Astrocyte (in vitro differentiated cells and primary cell): Measurements from ENCODE around the gene SLC9A3. TPM values are rescaled to one million over a fixed set of nuclear protein-coding genes. Genes with fewer than 3 reads are reported as not detected.

Experiments used
- DNase-seq: peaks from one replicate; pipeline ENCODE4 v3.0.0-alpha.2; 2010; ENCODE audit warnings: low read depth
- FAIRE-seq: peaks from 2 replicates; lab custom pipeline; 2011; peaks lifted over from hg19 to GRCh38; lab: Jason Lieb, UNC
- H2AFZ ChIP-seq: 2 replicates; pipeline ENCODE4 v1.6.0; 2012; ENCODE audit warnings: low read depth, low read length, inconsistent platforms
- H3K27ac ChIP-seq: 2 replicates; pipeline ENCODE4 v1.5.1; 2011; ENCODE audit warnings: low read depth, low read length, inconsistent platforms
- H3K27me3 ChIP-seq: 2 replicates; pipeline ENCODE4 v1.6.0; 2011; ENCODE audit warnings: low read length, inconsistent platforms; ENCODE audit not compliant: insufficient read depth
- H3K36me3 ChIP-seq: 2 replicates; pipeline ENCODE4 v1.5.1; 2011; ENCODE audit warnings: low read length, inconsistent platforms; ENCODE audit not compliant: insufficient read depth
- H3K4me1 ChIP-seq: 2 replicates; pipeline ENCODE4 v1.5.1; 2011; ENCODE audit warnings: low read length, inconsistent platforms; ENCODE audit not compliant: insufficient read depth
- H3K4me2 ChIP-seq: 2 replicates; pipeline ENCODE4 v1.6.0; 2012; ENCODE audit warnings: low read length, inconsistent platforms
- H3K4me3 ChIP-seq: 2 replicates; pipeline ENCODE4 v1.5.1; 2011; ENCODE audit warnings: low read depth, mild to moderate bottlenecking, low read length, inconsistent platforms; ENCODE audit not compliant: insufficient read depth
- H3K79me2 ChIP-seq: 2 replicates; pipeline ENCODE4 v1.6.0; 2012; ENCODE audit warnings: mild to moderate bottlenecking, low read length, inconsistent platforms; ENCODE audit not compliant: insufficient read depth
- H3K9ac ChIP-seq: 2 replicates; pipeline ENCODE4 v1.6.0; 2012; ENCODE audit warnings: mild to moderate bottlenecking, low read length, inconsistent platforms
- H3K9me3 ChIP-seq: 2 replicates; pipeline ENCODE4 v1.5.1; 2012; ENCODE audit warnings: low read depth, mild to moderate bottlenecking, low read length, inconsistent platforms; ENCODE audit not compliant: insufficient read depth
- H4K20me1 ChIP-seq: 2 replicates; pipeline ENCODE4 v1.6.0; 2012; ENCODE audit warnings: low read length, inconsistent platforms; ENCODE audit not compliant: insufficient read depth
- H3K27ac Mint-ChIP-seq: one replicate; pipeline ENCODE4 v1.8.0; 2021; ENCODE audit warnings: mild to moderate bottlenecking, mixed read lengths; ENCODE audit not compliant: unreplicated experiment
- H3K27me3 Mint-ChIP-seq: one replicate; pipeline ENCODE4 v1.8.0; 2021; ENCODE audit warnings: low read depth, mixed read lengths; ENCODE audit not compliant: unreplicated experiment
- H3K36me3 Mint-ChIP-seq: one replicate; pipeline ENCODE4 v1.8.0; 2021; ENCODE audit warnings: low read depth, mixed read lengths; ENCODE audit not compliant: unreplicated experiment
- H3K4me1 Mint-ChIP-seq: one replicate; pipeline ENCODE4 v1.8.0; 2021; ENCODE audit warnings: low read depth, mixed read lengths; ENCODE audit not compliant: unreplicated experiment
- H3K4me3 Mint-ChIP-seq: one replicate; pipeline ENCODE4 v1.8.0; 2021; ENCODE audit warnings: mild to moderate bottlenecking, moderate library complexity, mixed read lengths; ENCODE audit not compliant: unreplicated experiment
- H3K9me3 Mint-ChIP-seq: one replicate; pipeline ENCODE4 v1.8.0; 2021; ENCODE audit warnings: mild to moderate bottlenecking, mixed read lengths; ENCODE audit not compliant: unreplicated experiment
- EZH2 ChIP-seq: IDR thresholded peaks from 2 replicates; pipeline ENCODE4 v1.6.1; 2012; ENCODE audit warnings: mild to moderate bottlenecking, low read length, inconsistent platforms; ENCODE audit not compliant: insufficient read depth
- total RNA-seq: library from RNA; stranded (reverse); gene quantifications from 2 replicates; pipeline ENCODE4 v1.2.1, GENCODE V29; 2021
- TF ChIP-seq, protein P1 (sequence below): IDR thresholded peaks from 2 replicates; pipeline ENCODE4 v1.5.1; 2011; ENCODE audit warnings: low read depth, mild to moderate bottlenecking, inconsistent platforms, low read length, moderate library complexity; ENCODE audit not compliant: insufficient read depth

SLC9A3 gene
- total RNA-seq, 1 donor from 2014 or later: 1.0 TPM

DNA sequence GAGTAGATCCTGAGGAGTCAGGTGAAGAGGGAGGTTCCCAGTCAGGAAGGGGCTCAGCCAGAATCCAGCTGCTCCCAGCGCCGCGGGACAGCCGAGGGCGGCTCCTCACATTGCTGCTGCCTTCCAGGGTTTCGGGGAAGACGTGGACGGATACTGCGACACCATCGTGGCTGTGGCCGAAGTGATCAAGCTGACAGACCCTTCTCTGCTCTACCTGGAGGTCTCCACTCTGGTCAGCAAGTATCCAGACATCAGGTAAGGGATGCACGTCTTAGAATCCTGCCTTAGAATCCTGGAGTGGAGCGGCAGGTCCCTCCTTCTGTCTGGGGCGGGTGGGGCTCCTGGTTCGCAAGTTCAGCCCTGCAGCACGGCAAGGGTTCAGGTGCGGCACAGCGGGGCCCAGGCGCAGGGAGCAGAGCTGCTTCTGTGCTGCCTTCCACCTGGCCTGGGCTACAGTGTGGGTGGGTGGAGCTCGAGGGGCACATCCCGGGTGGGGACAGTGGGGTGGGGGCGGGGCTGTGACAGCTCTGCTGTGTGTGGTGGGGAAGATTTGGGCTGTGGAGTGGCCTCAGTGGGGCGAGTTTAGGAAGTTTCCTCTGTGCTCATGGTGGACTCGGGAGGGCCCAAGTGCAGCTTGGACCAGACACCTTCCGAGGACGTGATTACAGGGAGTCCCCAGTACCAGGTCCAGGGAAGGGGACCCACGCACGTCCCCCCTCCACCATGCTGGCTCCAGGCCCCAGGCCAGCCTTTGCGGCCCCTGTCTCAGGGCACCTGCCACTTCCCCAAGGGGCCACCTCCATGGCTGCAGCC is 58.5 kb downstream of the SLC9A3 start:
- no peak overlapping the region for H3K4me2 ChIP-seq
- peaks cover 22% of the 10 kb centered on the region for H3K36me3 ChIP-seq
- H3K4me3 Mint-ChIP-seq: no peak overlapping the region

DNA sequence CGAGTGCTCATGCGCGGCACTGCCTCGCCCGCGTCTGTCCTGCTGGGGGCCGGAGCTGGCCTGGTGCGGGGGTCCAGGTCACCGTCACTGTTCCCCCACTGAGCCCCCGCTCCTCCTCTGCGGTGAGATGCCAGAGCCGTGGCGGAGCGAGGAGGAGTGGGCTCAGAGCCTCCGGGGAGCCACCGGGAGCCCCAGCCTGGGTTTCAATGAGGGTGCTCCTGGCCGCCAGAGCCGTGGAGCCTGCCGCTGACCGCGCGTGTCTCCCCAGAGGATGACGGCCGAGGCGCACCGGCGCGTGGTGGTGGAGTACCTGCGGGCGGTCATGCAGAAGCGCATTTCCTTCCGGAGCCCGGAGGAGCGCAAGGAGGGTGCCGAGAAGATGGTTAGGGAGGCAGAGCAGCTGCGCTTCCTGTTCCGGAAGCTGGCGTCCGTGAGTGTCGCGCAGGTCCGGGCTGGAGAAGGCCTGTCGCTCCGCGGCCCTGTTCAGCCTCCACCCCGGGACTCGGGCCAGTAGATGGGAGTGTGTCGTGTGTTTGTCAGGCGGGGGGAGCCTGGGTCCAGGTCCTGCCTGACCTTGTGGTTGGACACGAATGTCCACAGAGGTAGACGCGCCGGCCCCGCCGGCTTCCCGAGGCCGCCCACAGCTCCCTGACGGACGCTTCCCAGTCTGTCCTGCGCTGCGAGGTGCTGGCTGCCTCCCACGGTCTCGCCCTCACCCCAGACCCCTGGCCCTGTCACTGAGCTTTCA is 59.2 kb downstream of the SLC9A3 start:
- FAIRE-seq: no peak

More for the DNA sequence above, 58.5 kb downstream of the SLC9A3 start:
- Mint-ChIP-seq H3K4me1 (no peaks in the 10 kb centered on the region), H3K9me3 (no peaks in the 10 kb centered on the region), H3K27ac (no peak overlapping the region), H3K36me3 (peaks cover 20% of the 10 kb centered on the region), H3K27me3 (no peaks in the 10 kb centered on the region)
- H3K9ac ChIP-seq: no peak overlapping the region
- peaks cover 4% of the 10 kb centered on the region for H3K79me2 ChIP-seq
- TF ChIP-seq, protein P1, sequence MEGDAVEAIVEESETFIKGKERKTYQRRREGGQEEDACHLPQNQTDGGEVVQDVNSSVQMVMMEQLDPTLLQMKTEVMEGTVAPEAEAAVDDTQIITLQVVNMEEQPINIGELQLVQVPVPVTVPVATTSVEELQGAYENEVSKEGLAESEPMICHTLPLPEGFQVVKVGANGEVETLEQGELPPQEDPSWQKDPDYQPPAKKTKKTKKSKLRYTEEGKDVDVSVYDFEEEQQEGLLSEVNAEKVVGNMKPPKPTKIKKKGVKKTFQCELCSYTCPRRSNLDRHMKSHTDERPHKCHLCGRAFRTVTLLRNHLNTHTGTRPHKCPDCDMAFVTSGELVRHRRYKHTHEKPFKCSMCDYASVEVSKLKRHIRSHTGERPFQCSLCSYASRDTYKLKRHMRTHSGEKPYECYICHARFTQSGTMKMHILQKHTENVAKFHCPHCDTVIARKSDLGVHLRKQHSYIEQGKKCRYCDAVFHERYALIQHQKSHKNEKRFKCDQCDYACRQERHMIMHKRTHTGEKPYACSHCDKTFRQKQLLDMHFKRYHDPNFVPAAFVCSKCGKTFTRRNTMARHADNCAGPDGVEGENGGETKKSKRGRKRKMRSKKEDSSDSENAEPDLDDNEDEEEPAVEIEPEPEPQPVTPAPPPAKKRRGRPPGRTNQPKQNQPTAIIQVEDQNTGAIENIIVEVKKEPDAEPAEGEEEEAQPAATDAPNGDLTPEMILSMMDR: no peak
- no peak for TF ChIP-seq EZH2
- no peak overlapping the region for H3K27ac ChIP-seq
- H3K9me3 ChIP-seq: no peaks in the 10 kb centered on the region
- DNase-seq (no peak), FAIRE-seq (no peak)
- H4K20me1 ChIP-seq: peaks cover under 1% of the 10 kb centered on the region
- no peaks in the 10 kb centered on the region for H3K27me3 ChIP-seq
- H3K4me3 ChIP-seq: no peak overlapping the region
- H2AFZ ChIP-seq: no peak overlapping the region
- no peaks in the 10 kb centered on the region for H3K4me1 ChIP-seq

More for the DNA sequence above, 59.2 kb downstream of the SLC9A3 start:
- Histone ChIP-seq H2AFZ (no peak overlapping the region), H3K79me2 (peaks cover 10% of the 10 kb centered on the region), H3K27ac (no peak overlapping the region), H3K9ac (no peak overlapping the region), H4K20me1 (no peaks in the 10 kb centered on the region), H3K9me3 (no peaks in the 10 kb centered on the region), H3K4me1 (no peaks in the 10 kb centered on the region), H3K36me3 (peaks cover 20% of the 10 kb centered on the region), H3K4me3 (no peak overlapping the region), H3K4me2 (no peak overlapping the region), H3K27me3 (no peaks in the 10 kb centered on the region)
- H3K4me1 Mint-ChIP-seq: no peaks in the 10 kb centered on the region
- H3K27ac Mint-ChIP-seq: no peak overlapping the region
- peaks cover 25% of the 10 kb centered on the region for H3K36me3 Mint-ChIP-seq
- no peak overlapping the region for H3K4me3 Mint-ChIP-seq
- H3K9me3 Mint-ChIP-seq: no peaks in the 10 kb centered on the region
- TF ChIP-seq, protein P1: no peak
- TF ChIP-seq EZH2: no peak
- no peak for DNase-seq
- no peaks in the 10 kb centered on the region for H3K27me3 Mint-ChIP-seq
